GM23338 (cell line): ENCODE data around the gene ASIC5. TPM values are rescaled to one million over a fixed set of nuclear protein-coding genes. Genes with fewer than 3 reads are reported as not detected.

Experiments used
- ATAC-seq: fragments of 200-7000 bp; cut with Tn5 transposase; 3 replicates; pipeline ENCODE4 v1.9.1; 2020
- DNase-seq: peaks from one replicate; pipeline ENCODE4 v3.0.0-alpha.2; 2015; ENCODE audit warnings: low spot score
- H2AFZ ChIP-seq: fragments of 200-600 bp; sonication (generic); 2 replicates; pipeline ENCODE4 v1.8.0; 2016; ENCODE audit warnings: antibody characterized with exemption, mild to moderate bottlenecking, moderate library complexity
- H3F3A ChIP-seq: fragments of 200-600 bp; sonication (generic); replicated peaks from 2 replicates; pipeline ENCODE4 v1.8.0; 2017; ENCODE audit warnings: antibody characterized with exemption, mixed run types, low read depth
- H3K27ac ChIP-seq: fragments of 200-600 bp; sonication (generic); 2 replicates; pipeline ENCODE4 v1.6.1; 2016; ENCODE audit warnings: low read depth
- H3K27me3 ChIP-seq: fragments of 200-600 bp; sonication (generic); 2 replicates; pipeline ENCODE4 v1.8.0; 2016; ENCODE audit warnings: mild to moderate bottlenecking, mixed run types, moderate library complexity; ENCODE audit not compliant: insufficient read depth
- H3K36me3 ChIP-seq: fragments of 200-600 bp; sonication (generic); 2 replicates; pipeline ENCODE4 v1.8.0; 2016; ENCODE audit warnings: mild to moderate bottlenecking; ENCODE audit not compliant: insufficient read depth
- H3K4me1 ChIP-seq: fragments of 200-600 bp; sonication (generic); 2 replicates; pipeline ENCODE4 v1.8.0; 2016; ENCODE audit warnings: mild to moderate bottlenecking, moderate library complexity; ENCODE audit not compliant: insufficient read depth
- H3K4me2 ChIP-seq: fragments of 200-600 bp; sonication (generic); 2 replicates; pipeline ENCODE4 v1.7.1; 2017; ENCODE audit warnings: mixed run types
- H3K4me3 ChIP-seq: fragments of 200-600 bp; sonication (generic); 2 replicates; pipeline ENCODE4 v1.6.1; 2016; ENCODE audit warnings: mixed run types
- H3K79me2 ChIP-seq: fragments of 200-600 bp; sonication (generic); replicated peaks from 2 replicates; pipeline ENCODE4 v1.8.0; 2017; ENCODE audit warnings: mild to moderate bottlenecking; ENCODE audit not compliant: insufficient read depth
- H3K9me2 ChIP-seq: fragments of 200-600 bp; sonication (generic); 2 replicates; pipeline ENCODE4 v1.8.0; 2017; ENCODE audit not compliant: insufficient read depth
- H4K20me1 ChIP-seq: fragments of 200-600 bp; sonication (generic); replicated peaks from 2 replicates; pipeline ENCODE4 v1.8.0; 2017; ENCODE audit warnings: mild to moderate bottlenecking; ENCODE audit not compliant: insufficient read depth
- H3K27ac Mint-ChIP-seq: 2 replicates; pipeline ENCODE4 v1.8.0; 2020; ENCODE audit warnings: inconsistent platforms, mild to moderate bottlenecking, moderate library complexity, mixed read lengths
- H3K27me3 Mint-ChIP-seq: 3 replicates; pipeline ENCODE4 v1.8.0; 2022; ENCODE audit warnings: low read depth, mild to moderate bottlenecking, moderate library complexity, mixed read lengths, inconsistent platforms; ENCODE audit not compliant: insufficient read depth, poor library complexity
- H3K36me3 Mint-ChIP-seq: 3 replicates; pipeline ENCODE4 v1.8.0; 2021; ENCODE audit warnings: low read depth, mild to moderate bottlenecking, inconsistent platforms, moderate library complexity, mixed read lengths
- H3K4me1 Mint-ChIP-seq: 3 replicates; pipeline ENCODE4 v1.8.0; 2020; ENCODE audit warnings: mild to moderate bottlenecking, inconsistent platforms, mixed read lengths
- H3K4me3 Mint-ChIP-seq: 3 replicates; pipeline ENCODE4 v1.8.0; 2021; ENCODE audit warnings: moderate library complexity, mild to moderate bottlenecking, inconsistent platforms, mixed read lengths
- H3K9me3 Mint-ChIP-seq: 3 replicates; pipeline ENCODE4 v1.8.0; 2020; ENCODE audit warnings: moderate library complexity, mild to moderate bottlenecking, inconsistent platforms, mixed read lengths
- CREB1 ChIP-seq: fragments of 250-450 bp; sonication (Bioruptor Pico); IDR thresholded peaks from 2 replicates; pipeline ENCODE4 v1.5.0; 2020; ENCODE audit warnings: low read depth, mild to moderate bottlenecking, moderate library complexity
- CTCF ChIP-seq, 2 experiments: fragments of 200-600 bp in 1 of 2; sonication (generic) in 1 of 2; conservative IDR thresholded peaks; 2 replicates each; pipeline versions ENCODE4 v1.5.1 to v1.6.1; 2016 to 2017; ENCODE audit warnings: antibody characterized with exemption in 2 of 2, low read depth in 2 of 2, mild to moderate bottlenecking in 2 of 2, moderate library complexity in 1 of 2
- ETS1 ChIP-seq: IDR thresholded peaks from 2 replicates; pipeline ENCODE4 v1.6.1; 2016; ENCODE audit warnings: antibody characterized with exemption
- EZH2 ChIP-seq: fragments of 200-600 bp; sonication (generic); IDR thresholded peaks from one replicate; pipeline ENCODE4 v1.8.0; 2017; ENCODE audit warnings: antibody characterized with exemption, mild to moderate bottlenecking, low read depth; ENCODE audit not compliant: unreplicated experiment
- EZH2phosphoT487 ChIP-seq: fragments of 200-600 bp; sonication (generic); IDR thresholded peaks from one replicate; pipeline ENCODE4 v1.8.1; 2018; ENCODE audit warnings: antibody characterized with exemption; ENCODE audit not compliant: unreplicated experiment
- JUNB ChIP-seq: IDR thresholded peaks from one replicate; pipeline ENCODE4 v1.6.1; 2016; ENCODE audit warnings: antibody characterized with exemption; ENCODE audit not compliant: unreplicated experiment
- NANOG ChIP-seq: IDR thresholded peaks from 2 replicates; pipeline ENCODE4 v1.6.1; 2016; ENCODE audit warnings: antibody characterized with exemption, borderline replicate concordance
- POLR2AphosphoS5 ChIP-seq: IDR thresholded peaks from 2 replicates; pipeline ENCODE4 v1.6.1; 2016; ENCODE audit warnings: antibody characterized with exemption, low read depth
- REST ChIP-seq: IDR thresholded peaks from one replicate; pipeline ENCODE4 v1.6.1; 2018; ENCODE audit warnings: antibody characterized with exemption; ENCODE audit not compliant: unreplicated experiment
- STAT1 ChIP-seq: IDR thresholded peaks from one replicate; pipeline ENCODE4 v1.6.1; 2016; ENCODE audit warnings: antibody characterized with exemption; ENCODE audit not compliant: unreplicated experiment
- ZNF114 ChIP-seq: fragments of 250-450 bp; sonication (Bioruptor Pico); IDR thresholded peaks from 2 replicates; pipeline ENCODE4 v1.5.0; 2020; ENCODE audit warnings: mild to moderate bottlenecking, moderate library complexity
- ZNF331 ChIP-seq: fragments of 250-450 bp; sonication (Bioruptor Pico); IDR thresholded peaks from 2 replicates; pipeline ENCODE4 v1.5.0; 2020; ENCODE audit warnings: low read depth, mild to moderate bottlenecking, moderate library complexity
- ZNF462 ChIP-seq: fragments of 250-450 bp; sonication (Bioruptor Pico); IDR thresholded peaks from 2 replicates; pipeline ENCODE4 v1.5.0; 2020; ENCODE audit warnings: mild to moderate bottlenecking, moderate library complexity
- polyA plus RNA-seq: library from polyadenylated mRNA; unstranded; fragments of >200 nt; fragmentation: Nextera tagmentation; extraction: Ambion mirVana; gene quantifications from 2 replicates; pipeline ENCODE4 v1.2.1, GENCODE V29; 2016
- total RNA-seq: library from RNA; depleted of rRNA; stranded (reverse); fragments of >200 nt; shearing (Covaris generic); gene quantifications from 2 replicates; pipeline ENCODE4 v1.2.3, GENCODE V29; 2014

ASIC5 gene
- total and polyA plus RNA-seq, 2 experiments from 2014 or later, result not detected

GRCh38 chr4:155885666-155886065, 19.6 kb upstream of the ASIC5 start:
- Histone ChIP-seq H3K4me3 (no peak overlapping the region), H3K9me2 (no peaks in the 10 kb centered on the region; the same call in 1 of the 2 replicates), H3F3A (no peaks in the 10 kb centered on the region), H3K27ac (no peak overlapping the region), H3K4me2 (no peak overlapping the region), H3K27me3 (no peaks in the 10 kb centered on the region), H3K36me3 (no peaks in the 10 kb centered on the region), H3K79me2 (no peaks in the 10 kb centered on the region), H3K4me1 (no peaks in the 10 kb centered on the region), H2AFZ (no peak overlapping the region), H4K20me1 (no peaks in the 10 kb centered on the region)
- no peak for DNase-seq
- H3K36me3 Mint-ChIP-seq, result peaks cover 21% of the 10 kb centered on the region
- TF ChIP-seq ZNF331, result no peak
- no peak for TF ChIP-seq EZH2phosphoT487
- no peak for TF ChIP-seq NANOG
- no peak for TF ChIP-seq CREB1
- no peak for TF ChIP-seq POLR2AphosphoS5
- TF ChIP-seq JUNB, result no peak
- no peak for TF ChIP-seq ZNF462 (CRISPR knock-in tag)
- no peak for TF ChIP-seq EZH2
- TF ChIP-seq ZNF114, result no peak
- TF ChIP-seq STAT1, result no peak
- no peak for TF ChIP-seq ETS1
- no peak for TF ChIP-seq CTCF (conservative IDR thresholded peaks at IDR 0.05; ENCODE audit: low read depth in 2 of 2)
- no peak for TF ChIP-seq REST
- no peaks in the 10 kb centered on the region for H3K27me3 Mint-ChIP-seq
- H3K27ac Mint-ChIP-seq, result no peak overlapping the region
- no peak for ATAC-seq
- peaks cover 23% of the 10 kb centered on the region for H3K9me3 Mint-ChIP-seq
- H3K4me1 Mint-ChIP-seq, result peaks cover 3% of the 10 kb centered on the region; the same call in 2 of the 3 replicates
- no peak overlapping the region for H3K4me3 Mint-ChIP-seq
